ENCODE measurements around the gene ASAP2. TPM values are rescaled to one million over a fixed set of nuclear protein-coding genes. Genes with fewer than 3 reads are reported as not detected.

Gene ASAP2
- total RNA-seq, 2 donors from 2014 or later, result 9.2 to 17.8 TPM

DNA sequence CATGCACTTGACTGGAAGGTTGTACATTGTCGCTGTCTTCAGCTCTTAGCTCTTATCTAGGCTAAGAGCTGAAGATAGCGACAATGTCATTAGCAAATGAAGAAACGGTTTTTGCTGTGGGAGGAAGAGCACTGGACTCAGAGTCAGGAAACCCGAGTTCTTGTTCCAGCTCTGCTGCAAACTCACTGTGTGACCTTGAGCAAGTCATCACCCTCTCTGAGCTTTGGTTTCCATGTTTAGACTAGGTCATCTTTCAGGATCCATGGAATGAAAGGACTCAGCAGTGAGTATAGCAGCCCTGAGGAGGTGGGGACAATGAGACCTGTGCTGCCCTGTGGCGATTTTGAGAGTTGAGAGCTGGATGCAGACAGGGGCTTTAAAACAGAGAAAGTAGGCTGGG lies 85.3 kb downstream of the ASAP2 start:
- no peak for TF ChIP-seq POLR2AphosphoS5 (IDR thresholded peaks at IDR 0.05)
- TF ChIP-seq, protein P1, sequence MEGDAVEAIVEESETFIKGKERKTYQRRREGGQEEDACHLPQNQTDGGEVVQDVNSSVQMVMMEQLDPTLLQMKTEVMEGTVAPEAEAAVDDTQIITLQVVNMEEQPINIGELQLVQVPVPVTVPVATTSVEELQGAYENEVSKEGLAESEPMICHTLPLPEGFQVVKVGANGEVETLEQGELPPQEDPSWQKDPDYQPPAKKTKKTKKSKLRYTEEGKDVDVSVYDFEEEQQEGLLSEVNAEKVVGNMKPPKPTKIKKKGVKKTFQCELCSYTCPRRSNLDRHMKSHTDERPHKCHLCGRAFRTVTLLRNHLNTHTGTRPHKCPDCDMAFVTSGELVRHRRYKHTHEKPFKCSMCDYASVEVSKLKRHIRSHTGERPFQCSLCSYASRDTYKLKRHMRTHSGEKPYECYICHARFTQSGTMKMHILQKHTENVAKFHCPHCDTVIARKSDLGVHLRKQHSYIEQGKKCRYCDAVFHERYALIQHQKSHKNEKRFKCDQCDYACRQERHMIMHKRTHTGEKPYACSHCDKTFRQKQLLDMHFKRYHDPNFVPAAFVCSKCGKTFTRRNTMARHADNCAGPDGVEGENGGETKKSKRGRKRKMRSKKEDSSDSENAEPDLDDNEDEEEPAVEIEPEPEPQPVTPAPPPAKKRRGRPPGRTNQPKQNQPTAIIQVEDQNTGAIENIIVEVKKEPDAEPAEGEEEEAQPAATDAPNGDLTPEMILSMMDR (IDR thresholded peaks at IDR 0.05), result no peak
- no peak for TF ChIP-seq POLR2A (IDR thresholded peaks at IDR 0.05)
- Histone ChIP-seq H3K4me1 (replicated peaks) (no peaks in the 10 kb centered on the region), H3K27ac (no peak overlapping the region), H3K36me3 (no peaks in the 10 kb centered on the region), H3K9me3 (no peaks in the 10 kb centered on the region), H3K27me3 (replicated peaks; ENCODE audit: insufficient read depth) (no peaks in the 10 kb centered on the region), H3K4me3 (no peak overlapping the region)
- no peak for DNase-seq (ENCODE audit: low spot score)
- WGBS, result over 99% methylated on average over 5 of the region's 5 CpGs
- intact Hi-C loops (cut with DNase I), result no loop called here

DNA sequence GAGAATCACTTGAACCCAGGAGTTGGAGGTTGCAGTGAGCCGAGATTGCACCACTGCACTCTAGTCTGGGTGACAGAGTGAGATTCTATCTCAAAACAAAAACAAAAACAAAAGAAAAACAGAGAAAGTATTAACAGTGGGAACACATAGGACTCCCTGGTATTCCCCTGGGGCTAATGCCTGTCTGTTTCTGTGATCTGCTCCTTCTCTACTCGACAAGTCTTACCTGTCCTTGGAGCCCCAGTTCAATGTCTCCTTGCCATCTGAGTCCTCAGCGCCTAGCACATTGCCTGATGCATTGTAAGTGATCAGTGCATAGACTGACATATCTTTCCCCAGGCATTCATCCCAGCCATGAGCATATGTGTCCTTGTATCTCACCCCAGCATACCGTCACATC lies 85.8 kb downstream of the ASAP2 start:
- intact Hi-C loops (cut with DNase I), result no loop called here
- Histone ChIP-seq H3K27ac (no peak overlapping the region), H3K4me1 (replicated peaks) (no peaks in the 10 kb centered on the region), H3K36me3 (no peaks in the 10 kb centered on the region), H3K4me3 (no peak overlapping the region), H3K9me3 (no peaks in the 10 kb centered on the region), H3K27me3 (replicated peaks; ENCODE audit: insufficient read depth) (no peaks in the 10 kb centered on the region)
- DNase-seq (ENCODE audit: low spot score), result no peak
- no peak for TF ChIP-seq POLR2A (IDR thresholded peaks at IDR 0.05)
- no peak for TF ChIP-seq POLR2AphosphoS5 (IDR thresholded peaks at IDR 0.05)
- TF ChIP-seq, protein P1 (IDR thresholded peaks at IDR 0.05), result no peak
- WGBS, result 79% methylated on average over 4 of the region's 4 CpGs

DNA sequence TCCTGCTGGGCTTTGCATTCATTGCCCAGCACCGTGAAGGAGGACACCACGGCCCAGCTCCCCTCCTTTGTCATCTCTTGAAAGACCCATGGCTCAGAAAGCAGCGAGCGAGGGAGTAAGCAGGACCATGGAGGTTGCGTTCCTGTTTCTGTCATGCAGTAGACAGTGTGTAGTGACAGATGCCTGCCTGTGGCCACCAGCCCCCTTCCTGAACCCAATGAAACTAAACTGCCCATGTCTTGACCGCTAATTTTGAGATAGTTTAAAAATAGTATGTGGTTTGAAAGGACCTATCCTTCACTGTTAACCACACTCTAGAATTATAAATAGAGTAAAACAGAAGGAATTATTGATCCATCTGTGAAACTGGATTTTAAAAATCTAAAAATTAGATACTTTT lies 88.2 kb downstream of the ASAP2 start:
- Histone ChIP-seq H3K4me1 (replicated peaks) (no peaks in the 10 kb centered on the region), H3K27ac (no peak overlapping the region), H3K36me3 (no peaks in the 10 kb centered on the region), H3K27me3 (replicated peaks; ENCODE audit: insufficient read depth) (no peaks in the 10 kb centered on the region), H3K9me3 (no peaks in the 10 kb centered on the region), H3K4me3 (no peak overlapping the region)
- 81% methylated on average over 6 of the region's 6 CpGs for WGBS
- TF ChIP-seq POLR2AphosphoS5 (IDR thresholded peaks at IDR 0.05) (no peak), POLR2A (IDR thresholded peaks at IDR 0.05) (no peak)
- intact Hi-C loops (cut with DNase I), result no loop called here
- no peak for DNase-seq (ENCODE audit: low spot score)

DNA sequence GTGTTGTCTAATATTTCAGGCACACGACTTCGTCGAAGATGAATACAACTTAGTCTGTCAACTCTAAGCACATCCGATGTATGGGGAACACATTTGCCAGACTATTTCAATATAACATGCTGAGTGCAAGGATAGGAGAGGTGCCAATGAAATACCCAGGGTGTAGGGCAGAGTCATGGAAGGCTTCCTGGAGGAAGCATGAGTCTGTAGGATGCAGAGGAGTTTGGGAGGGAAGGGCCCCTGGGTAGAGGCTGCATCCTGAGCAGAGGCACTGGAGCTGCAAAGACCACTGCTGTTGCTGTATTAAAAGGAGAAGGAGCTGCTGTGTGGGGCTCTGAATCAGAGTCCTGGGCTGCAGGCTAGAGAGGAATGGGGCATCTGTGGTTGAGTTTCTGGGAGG lies 89.9 kb downstream of the ASAP2 start:
- 98% methylated on average over 4 of the region's 4 CpGs for WGBS
- no peak overlapping the region for H3K27ac ChIP-seq
- H3K4me3 ChIP-seq, result no peak overlapping the region
- DNase-seq (ENCODE audit: low spot score), result no peak
- intact Hi-C loops (cut with DNase I), result no loop called here
- no peaks in the 10 kb centered on the region for H3K9me3 ChIP-seq
- TF ChIP-seq POLR2AphosphoS5 (IDR thresholded peaks at IDR 0.05) (no peak), POLR2A (IDR thresholded peaks at IDR 0.05) (no peak)
- TF ChIP-seq, protein P1 (IDR thresholded peaks at IDR 0.05), result no peak
- no peaks in the 10 kb centered on the region for H3K4me1 ChIP-seq (replicated peaks)
- H3K36me3 ChIP-seq, result no peaks in the 10 kb centered on the region
- no peaks in the 10 kb centered on the region for H3K27me3 ChIP-seq (replicated peaks; ENCODE audit: insufficient read depth)

DNA sequence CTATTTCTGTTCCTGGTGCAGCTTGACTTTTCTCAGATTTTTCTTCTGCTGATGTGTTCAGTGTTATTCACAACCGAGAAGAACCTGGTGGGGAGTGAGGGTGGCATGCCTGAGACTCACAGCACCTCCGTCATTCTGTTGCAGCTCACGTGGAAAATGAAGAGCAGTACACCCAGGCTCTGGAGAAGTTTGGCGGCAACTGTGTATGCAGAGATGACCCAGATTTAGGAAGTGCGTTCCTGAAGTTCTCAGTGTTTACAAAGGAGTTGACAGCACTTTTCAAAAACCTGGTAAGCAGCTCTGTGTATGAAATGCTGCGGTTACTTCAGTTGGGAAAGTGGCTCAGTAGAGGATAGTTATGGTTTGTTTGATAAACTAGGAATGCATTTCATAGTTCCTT lies 90.5 kb downstream of the ASAP2 start:
- WGBS, result 34% methylated on average over 6 of the region's 6 CpGs
- no peak overlapping the region for H3K27ac ChIP-seq

DNA sequence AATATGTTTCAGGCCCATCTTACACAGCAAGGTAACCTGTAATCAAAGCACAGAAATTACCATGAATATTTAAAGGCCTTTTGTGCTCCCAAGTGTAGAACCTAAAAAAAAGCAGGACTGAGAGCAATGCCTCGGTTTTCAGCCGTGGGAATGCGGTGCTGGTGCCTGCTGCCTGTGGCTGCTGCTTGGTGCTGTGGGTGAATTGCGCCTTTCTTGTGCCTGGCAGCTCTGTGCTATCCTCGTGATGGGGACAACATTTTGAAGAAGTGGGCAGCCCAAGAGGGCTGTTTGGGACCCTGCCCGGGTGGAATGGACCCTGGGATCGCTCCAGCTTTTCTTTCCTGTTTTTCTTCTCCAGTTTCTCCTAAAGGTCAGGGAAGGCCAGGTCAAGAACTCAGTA lies 91.2 kb downstream of the ASAP2 start:
- no peak overlapping the region for H3K4me3 ChIP-seq
- H3K9me3 ChIP-seq, result no peaks in the 10 kb centered on the region
- no peaks in the 10 kb centered on the region for H3K27me3 ChIP-seq (replicated peaks; ENCODE audit: insufficient read depth)
- no peak overlapping the region for H3K27ac ChIP-seq
- H3K36me3 ChIP-seq, result no peaks in the 10 kb centered on the region
- no peak for DNase-seq (ENCODE audit: low spot score)
- WGBS, result 79% methylated on average over 7 of the region's 7 CpGs
- no peaks in the 10 kb centered on the region for H3K4me1 ChIP-seq (replicated peaks)
- intact Hi-C loops (cut with DNase I), result no loop called here
- TF ChIP-seq POLR2AphosphoS5 (IDR thresholded peaks at IDR 0.05) (no peak), POLR2A (IDR thresholded peaks at IDR 0.05) (no peak)
- TF ChIP-seq, protein P1 (IDR thresholded peaks at IDR 0.05), result no peak

More for the DNA sequence above, 90.5 kb downstream of the ASAP2 start:
- Histone ChIP-seq H3K4me3 (no peak overlapping the region), H3K27me3 (replicated peaks; ENCODE audit: insufficient read depth) (no peaks in the 10 kb centered on the region), H3K36me3 (no peaks in the 10 kb centered on the region), H3K4me1 (replicated peaks) (no peaks in the 10 kb centered on the region), H3K9me3 (no peaks in the 10 kb centered on the region)
- DNase-seq (ENCODE audit: low spot score), result no peak
- intact Hi-C loops (cut with DNase I), result no loop called here
- TF ChIP-seq POLR2AphosphoS5 (IDR thresholded peaks at IDR 0.05), result no peak
